A673 (cell line): ENCODE measurements around the gene THBS2. TPM values are rescaled to one million over a fixed set of nuclear protein-coding genes. Genes with fewer than 3 reads are reported as not detected.

Source experiments
- BruUV-seq: library from RNA; stranded (reverse); fragments of 400-500 nt; replicated peaks from 2 replicates; lab custom pipeline; 2021; lab: Mats Ljungman, UMichigan
- CTCF ChIA-PET: fragments of 300-600 bp; sonication (Branson Sonifier 250); formaldehyde crosslinking; loops from one replicate; lab custom pipeline; 2022; ENCODE audit warnings: antibody characterized with exemption; lab: Charles Lee
- POLR2A ChIA-PET: fragments of 300-600 bp; sonication (Branson Sonifier 250); formaldehyde crosslinking; loops from one replicate; lab custom pipeline; 2022; ENCODE audit warnings: antibody characterized with exemption; ENCODE audit not compliant: low non-redundant PET; lab: Charles Lee
- DNase-seq: peaks from one replicate; pipeline ENCODE4 v3.0.0-alpha.2; 2015; ENCODE audit warnings: low spot score
- H3K27ac ChIP-seq: fragments of 200-600 bp; sonication (generic); 2 replicates; pipeline ENCODE4 v1.5.1; 2016; ENCODE audit warnings: mixed run types, low read depth, mild to moderate bottlenecking, mixed read lengths, antibody characterized with exemption, low read length; ENCODE audit not compliant: poor library complexity, severe bottlenecking
- H3K27me3 ChIP-seq: fragments of 200-600 bp; sonication (generic); replicated peaks from 2 replicates; pipeline ENCODE4 v1.6.1; 2017; ENCODE audit warnings: mixed run types, low read depth, mild to moderate bottlenecking, mixed read lengths, antibody characterized with exemption, low read length; ENCODE audit not compliant: insufficient read depth, poor library complexity
- H3K36me3 ChIP-seq: fragments of 200-600 bp; sonication (generic); 2 replicates; pipeline ENCODE4 v1.6.1; 2016; ENCODE audit warnings: mixed run types, mild to moderate bottlenecking, mixed read lengths, antibody characterized with exemption, low read length; ENCODE audit not compliant: insufficient read depth, poor library complexity, severe bottlenecking
- H3K4me1 ChIP-seq: fragments of 200-600 bp; sonication (generic); 2 replicates; pipeline ENCODE4 v1.6.1; 2017; ENCODE audit warnings: mixed run types, mild to moderate bottlenecking, mixed read lengths, antibody characterized with exemption, low read length; ENCODE audit not compliant: insufficient read depth, poor library complexity, severe bottlenecking
- H3K4me3 ChIP-seq: fragments of 200-600 bp; sonication (generic); 2 replicates; pipeline ENCODE4 v1.5.1; 2016; ENCODE audit warnings: low read depth, mixed run types, mild to moderate bottlenecking, mixed read lengths, low read length; ENCODE audit not compliant: poor library complexity, severe bottlenecking
- H3K9me3 ChIP-seq: fragments of 200-600 bp; sonication (generic); 2 replicates; pipeline ENCODE4 v1.6.1; 2016; ENCODE audit warnings: mixed run types, low read depth, mild to moderate bottlenecking, mixed read lengths, antibody characterized with exemption, low read length; ENCODE audit not compliant: poor library complexity, severe bottlenecking
- CTCF ChIP-seq: fragments of 300-800, 200-600 bp; sonication (generic); conservative IDR thresholded peaks from 2 replicates; pipeline ENCODE4 v1.5.1; 2017; ENCODE audit warnings: low read depth, mild to moderate bottlenecking, antibody characterized with exemption, low read length, moderate library complexity, mixed read lengths
- EZH2 ChIP-seq: fragments of 200-600 bp; sonication (generic); IDR thresholded peaks from 2 replicates; pipeline ENCODE4 v1.6.1; 2017; ENCODE audit warnings: borderline replicate concordance, low read depth, mild to moderate bottlenecking, mixed read lengths, antibody characterized with exemption, low read length; ENCODE audit not compliant: poor library complexity, severe bottlenecking
- intact Hi-C: fragments of 100-400 bp; cut with micrococcal nuclease; formaldehyde crosslinking; loops from one replicate; pipeline ENCODE4 v1.10.0; 2022; ENCODE audit not compliant: unreplicated experiment
- total RNA-seq: library from RNA; stranded (reverse); gene quantifications from 2 replicates; pipeline ENCODE4 v1.2.3, GENCODE V29; 2021

Gene THBS2
- total RNA-seq, 1 experiment from 2014 or later, result 0.13 TPM

- intact Hi-C loops, result no loop called here
- no TSS peak for BruUV-seq
- Histone ChIP-seq H3K27ac (no peak overlapping the region), H3K36me3 (no peaks in the 10 kb centered on the region), H3K4me3 (no peak overlapping the region), H3K4me1 (no peaks in the 10 kb centered on the region), H3K27me3 (no peaks in the 10 kb centered on the region), H3K9me3 (no peaks in the 10 kb centered on the region)
- no peak for DNase-seq
- POLR2A ChIA-PET, result no interaction called here
- TF ChIP-seq EZH2 (no peak), CTCF (no peak)
- CTCF ChIA-PET, result no interaction called here
These were observed 14.5 kb downstream of the THBS2 start for GRCh38 chr6:169239181-169239580.

GRCh38 chr6:169238766-169239165 is 14.9 kb downstream of the THBS2 start:
- Histone ChIP-seq H3K36me3 (no peaks in the 10 kb centered on the region), H3K27me3 (no peaks in the 10 kb centered on the region), H3K27ac (no peak overlapping the region), H3K4me1 (no peaks in the 10 kb centered on the region), H3K4me3 (no peak overlapping the region), H3K9me3 (no peaks in the 10 kb centered on the region)
- DNase-seq, result no peak
- ChIA-PET POLR2A (no interaction called here), CTCF (no interaction called here)
- intact Hi-C loops, result no loop called here
- TF ChIP-seq CTCF (no peak), EZH2 (no peak)
- BruUV-seq, result no TSS peak

GRCh38 chr6:169237496-169238134 is 16.0 kb downstream of the THBS2 start:
- BruUV-seq, result no TSS peak
- POLR2A ChIA-PET, result no interaction called here
- CTCF ChIA-PET, result no interaction called here

More at GRCh38 chr6:169237496-169238134, 16.0 kb downstream of the THBS2 start:
- H3K27me3 ChIP-seq, result no peaks in the 10 kb centered on the region
- no peak for TF ChIP-seq CTCF
- TF ChIP-seq EZH2, result no peak
- no peak overlapping the region for H3K4me3 ChIP-seq
- H3K4me1 ChIP-seq, result no peaks in the 10 kb centered on the region
- H3K36me3 ChIP-seq, result no peaks in the 10 kb centered on the region
- intact Hi-C loops, result no loop called here
- no peak for DNase-seq
- no peak overlapping the region for H3K27ac ChIP-seq
- no peaks in the 10 kb centered on the region for H3K9me3 ChIP-seq
